ENCODE measurements around the gene GPC5. TPM values are rescaled to one million over a fixed set of nuclear protein-coding genes. Genes with fewer than 3 reads are reported as not detected.

Gene GPC5
- total RNA-seq, 1 experiment from 2014 or later, result 0.26 TPM

DNA sequence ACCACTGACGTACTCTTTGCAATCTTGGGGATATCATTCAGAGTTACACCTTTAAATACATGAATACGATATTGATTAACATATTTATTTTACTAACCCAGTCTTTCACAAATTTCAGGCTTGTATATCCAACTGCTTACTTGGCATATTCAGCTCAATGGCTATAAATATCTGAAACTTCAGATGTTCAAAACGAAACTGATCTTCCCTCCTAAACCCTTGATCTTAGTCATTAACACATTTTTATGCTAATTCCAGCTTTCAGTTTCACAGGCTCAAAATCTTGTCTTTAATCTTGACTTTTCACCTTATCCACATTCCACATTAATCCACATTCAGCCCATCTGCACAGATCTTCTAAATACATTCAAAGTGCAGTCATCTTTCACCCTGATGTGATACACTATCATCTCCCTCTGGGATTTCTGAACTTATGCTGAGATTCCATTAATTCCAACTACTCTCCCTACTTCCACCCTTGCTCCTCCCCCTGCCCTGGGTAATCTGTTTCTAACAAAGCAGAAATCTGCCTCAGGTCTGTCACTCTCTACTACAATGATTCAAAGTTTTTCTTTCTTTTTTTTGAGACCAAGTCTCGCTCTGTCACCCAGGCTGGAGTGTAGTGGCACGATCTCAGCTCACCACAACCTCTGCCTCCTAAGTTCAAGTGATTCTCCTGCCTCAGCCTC lies 387.2 kb downstream of the GPC5 start:
- CTCF ChIA-PET, result no interaction called here
- Histone ChIP-seq H3K36me3 (ENCODE audit: control insufficient read depth, insufficient read depth, low read length) (no peaks in the 10 kb centered on the region), H3K4me3 (ENCODE audit: low read depth in 2 of 2, low read length in 2 of 2) (no peak overlapping the region), H3K9me3 (ENCODE audit: control insufficient read depth, insufficient read depth, low read depth, low read length) (no peaks in the 10 kb centered on the region), H3K27me3 (ENCODE audit: control insufficient read depth, insufficient read depth, low read length) (no peaks in the 10 kb centered on the region), H3K27ac (ENCODE audit: low read length) (no peak overlapping the region), H3K4me1 (ENCODE audit: control insufficient read depth, insufficient read depth, low read length) (no peaks in the 10 kb centered on the region)
- TF ChIP-seq, protein P1, sequence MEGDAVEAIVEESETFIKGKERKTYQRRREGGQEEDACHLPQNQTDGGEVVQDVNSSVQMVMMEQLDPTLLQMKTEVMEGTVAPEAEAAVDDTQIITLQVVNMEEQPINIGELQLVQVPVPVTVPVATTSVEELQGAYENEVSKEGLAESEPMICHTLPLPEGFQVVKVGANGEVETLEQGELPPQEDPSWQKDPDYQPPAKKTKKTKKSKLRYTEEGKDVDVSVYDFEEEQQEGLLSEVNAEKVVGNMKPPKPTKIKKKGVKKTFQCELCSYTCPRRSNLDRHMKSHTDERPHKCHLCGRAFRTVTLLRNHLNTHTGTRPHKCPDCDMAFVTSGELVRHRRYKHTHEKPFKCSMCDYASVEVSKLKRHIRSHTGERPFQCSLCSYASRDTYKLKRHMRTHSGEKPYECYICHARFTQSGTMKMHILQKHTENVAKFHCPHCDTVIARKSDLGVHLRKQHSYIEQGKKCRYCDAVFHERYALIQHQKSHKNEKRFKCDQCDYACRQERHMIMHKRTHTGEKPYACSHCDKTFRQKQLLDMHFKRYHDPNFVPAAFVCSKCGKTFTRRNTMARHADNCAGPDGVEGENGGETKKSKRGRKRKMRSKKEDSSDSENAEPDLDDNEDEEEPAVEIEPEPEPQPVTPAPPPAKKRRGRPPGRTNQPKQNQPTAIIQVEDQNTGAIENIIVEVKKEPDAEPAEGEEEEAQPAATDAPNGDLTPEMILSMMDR (IDR thresholded peaks at IDR 0.05), result no peak
- TF ChIP-seq TCF7L2 (IDR thresholded peaks at IDR 0.05; ENCODE audit: low read depth, low read length), result no peak
- TF ChIP-seq, protein P2, sequence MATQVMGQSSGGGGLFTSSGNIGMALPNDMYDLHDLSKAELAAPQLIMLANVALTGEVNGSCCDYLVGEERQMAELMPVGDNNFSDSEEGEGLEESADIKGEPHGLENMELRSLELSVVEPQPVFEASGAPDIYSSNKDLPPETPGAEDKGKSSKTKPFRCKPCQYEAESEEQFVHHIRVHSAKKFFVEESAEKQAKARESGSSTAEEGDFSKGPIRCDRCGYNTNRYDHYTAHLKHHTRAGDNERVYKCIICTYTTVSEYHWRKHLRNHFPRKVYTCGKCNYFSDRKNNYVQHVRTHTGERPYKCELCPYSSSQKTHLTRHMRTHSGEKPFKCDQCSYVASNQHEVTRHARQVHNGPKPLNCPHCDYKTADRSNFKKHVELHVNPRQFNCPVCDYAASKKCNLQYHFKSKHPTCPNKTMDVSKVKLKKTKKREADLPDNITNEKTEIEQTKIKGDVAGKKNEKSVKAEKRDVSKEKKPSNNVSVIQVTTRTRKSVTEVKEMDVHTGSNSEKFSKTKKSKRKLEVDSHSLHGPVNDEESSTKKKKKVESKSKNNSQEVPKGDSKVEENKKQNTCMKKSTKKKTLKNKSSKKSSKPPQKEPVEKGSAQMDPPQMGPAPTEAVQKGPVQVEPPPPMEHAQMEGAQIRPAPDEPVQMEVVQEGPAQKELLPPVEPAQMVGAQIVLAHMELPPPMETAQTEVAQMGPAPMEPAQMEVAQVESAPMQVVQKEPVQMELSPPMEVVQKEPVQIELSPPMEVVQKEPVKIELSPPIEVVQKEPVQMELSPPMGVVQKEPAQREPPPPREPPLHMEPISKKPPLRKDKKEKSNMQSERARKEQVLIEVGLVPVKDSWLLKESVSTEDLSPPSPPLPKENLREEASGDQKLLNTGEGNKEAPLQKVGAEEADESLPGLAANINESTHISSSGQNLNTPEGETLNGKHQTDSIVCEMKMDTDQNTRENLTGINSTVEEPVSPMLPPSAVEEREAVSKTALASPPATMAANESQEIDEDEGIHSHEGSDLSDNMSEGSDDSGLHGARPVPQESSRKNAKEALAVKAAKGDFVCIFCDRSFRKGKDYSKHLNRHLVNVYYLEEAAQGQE (IDR thresholded peaks at IDR 0.05; ENCODE audit: insufficient read depth in 1 of 2, low read depth in 2 of 2, low read length in 1 of 2), result no peak
- TF ChIP-seq POLR2AphosphoS5 (IDR thresholded peaks at IDR 0.05; ENCODE audit: low read depth, low read length), result no peak
- ATAC-seq (no peak), DNase-seq (ENCODE audit: low read depth, low spot score) (no peak)
- no TSS peak for BruUV-seq (replicated peaks)
- intact Hi-C loops (cut with micrococcal nuclease; ENCODE audit: unreplicated experiment), result loop anchor here (10.0 kb wide), 1 partner anchor 401 kb away; no protein-coding TSS in a partner anchor
- in situ Hi-C loops (cut with HindIII; ENCODE audit: low pct_unique_long_range_greater_than_20kb, low sequenced_read_pairs), result no loop called here
- POLR2A ChIA-PET, result no interaction called here

DNA sequence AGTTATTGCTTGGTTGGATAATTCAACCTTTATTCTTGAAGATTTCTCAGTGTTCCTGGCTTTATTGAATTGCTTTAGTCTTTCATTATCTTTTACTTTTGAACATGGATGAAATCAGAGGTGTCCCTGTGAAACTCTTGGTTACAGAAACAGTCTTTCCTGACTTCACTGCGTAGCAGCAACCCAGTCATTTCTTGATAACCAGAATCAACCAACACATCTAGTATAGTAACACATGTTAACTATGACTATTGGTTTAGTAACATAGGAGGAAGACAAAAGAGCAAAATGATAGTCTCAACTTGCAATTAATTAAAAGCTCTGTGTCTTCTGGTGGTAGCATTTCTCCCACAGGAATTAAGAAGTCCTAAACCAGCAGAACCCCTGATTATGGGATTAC lies 393.6 kb downstream of the GPC5 start:
- no TSS peak for BruUV-seq (replicated peaks)
- Histone ChIP-seq H3K4me3 (ENCODE audit: low read depth in 2 of 2, low read length in 2 of 2) (no peak overlapping the region), H3K4me1 (ENCODE audit: control insufficient read depth, insufficient read depth, low read length) (no peaks in the 10 kb centered on the region), H3K9me3 (ENCODE audit: control insufficient read depth, insufficient read depth, low read depth, low read length) (no peaks in the 10 kb centered on the region), H3K27me3 (ENCODE audit: control insufficient read depth, insufficient read depth, low read length) (no peaks in the 10 kb centered on the region), H3K36me3 (ENCODE audit: control insufficient read depth, insufficient read depth, low read length) (no peaks in the 10 kb centered on the region), H3K27ac (ENCODE audit: low read length) (no peak overlapping the region)
- ChIA-PET CTCF (no interaction called here), POLR2A (no interaction called here)
- intact Hi-C loops (cut with micrococcal nuclease; ENCODE audit: unreplicated experiment), result no loop called here
- no peak for DNase-seq (ENCODE audit: low read depth, low spot score)
- TF ChIP-seq TCF7L2 (IDR thresholded peaks at IDR 0.05; ENCODE audit: low read depth, low read length) (no peak), SIN3A (IDR thresholded peaks at IDR 0.05; ENCODE audit: borderline replicate concordance, insufficient read depth, low read depth, low read length) (no peak)
- ATAC-seq, result no peak
- in situ Hi-C loops (cut with HindIII; ENCODE audit: low pct_unique_long_range_greater_than_20kb, low sequenced_read_pairs), result no loop called here

DNA sequence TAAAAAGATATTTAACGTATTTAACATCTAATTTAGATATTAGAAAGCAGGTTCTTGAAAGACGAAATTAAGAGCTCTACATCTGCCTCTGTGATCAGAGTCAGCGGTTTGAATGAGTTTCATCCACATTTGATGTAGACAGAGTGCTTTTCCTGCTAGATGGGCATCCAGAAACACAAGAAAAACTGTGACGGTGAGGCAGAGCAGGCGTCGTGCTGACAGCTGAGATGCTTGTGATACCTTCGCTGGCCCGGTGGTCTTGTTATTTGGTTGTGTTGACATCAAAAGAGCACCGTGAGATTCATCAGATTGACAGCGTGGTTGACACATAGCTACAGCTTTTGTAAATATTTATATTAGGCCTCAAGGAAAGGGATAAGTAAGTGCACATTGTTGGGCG lies 399.1 kb downstream of the GPC5 start:
- H3K4me1 ChIP-seq (ENCODE audit: control insufficient read depth, insufficient read depth, low read length), result no peaks in the 10 kb centered on the region
- BruUV-seq (replicated peaks), result no TSS peak
- no peak for TF ChIP-seq SIN3A (IDR thresholded peaks at IDR 0.05; ENCODE audit: borderline replicate concordance, insufficient read depth, low read depth, low read length)
- TF ChIP-seq, protein P1 (IDR thresholded peaks at IDR 0.05), result no peak
- TF ChIP-seq, protein P2 (IDR thresholded peaks at IDR 0.05; ENCODE audit: insufficient read depth in 1 of 2, low read depth in 2 of 2, low read length in 1 of 2), result no peak
- TF ChIP-seq TCF7L2 (IDR thresholded peaks at IDR 0.05; ENCODE audit: low read depth, low read length), result no peak
- no peak for TF ChIP-seq POLR2AphosphoS5 (IDR thresholded peaks at IDR 0.05; ENCODE audit: low read depth, low read length)
- ATAC-seq (no peak), DNase-seq (ENCODE audit: low read depth, low spot score) (no peak)
- intact Hi-C loops (cut with micrococcal nuclease; ENCODE audit: unreplicated experiment) (no loop called here), in situ Hi-C loops (cut with HindIII; ENCODE audit: low pct_unique_long_range_greater_than_20kb, low sequenced_read_pairs) (no loop called here)
- H3K36me3 ChIP-seq (ENCODE audit: control insufficient read depth, insufficient read depth, low read length), result no peaks in the 10 kb centered on the region
- H3K27me3 ChIP-seq (ENCODE audit: control insufficient read depth, insufficient read depth, low read length), result no peaks in the 10 kb centered on the region
- CTCF ChIA-PET, result no interaction called here
- POLR2A ChIA-PET, result no interaction called here
- H3K4me3 ChIP-seq (ENCODE audit: low read depth in 2 of 2, low read length in 2 of 2), result no peak overlapping the region
- no peak overlapping the region for H3K27ac ChIP-seq (ENCODE audit: low read length)
- H3K9me3 ChIP-seq (ENCODE audit: control insufficient read depth, insufficient read depth, low read depth, low read length), result no peaks in the 10 kb centered on the region
